ENCODE measurements around the gene MYPOP.
"Not testable (repeated sequence)": the region's sequence is repeated elsewhere in the genome, so short reads cannot be mapped to it uniquely, and the experiment has no call there.

Gene MYPOP

GRCh38 chr19:45906221-45906620 lies 3.8 kb upstream of the MYPOP start:
- Histone ChIP-seq H3K27ac (ENCODE audit: low read depth, low read length) (no peak overlapping the region), H3K36me3 (ENCODE audit: control insufficient read depth, insufficient read depth, low read length) (no peaks in the 10 kb centered on the region)

GRCh38 chr19:45905011-45905410 lies 2.6 kb upstream of the MYPOP start:
- no peak overlapping the region for H3K4me3 ChIP-seq (ENCODE audit: low read depth, low read length)
- no peak overlapping the region for H3K9ac ChIP-seq (ENCODE audit: low read length)
- no peaks in the 10 kb centered on the region for H3K9me3 ChIP-seq (ENCODE audit: control insufficient read depth, insufficient read depth, low read depth, low read length)
- H3K4me1 ChIP-seq (ENCODE audit: control insufficient read depth, insufficient read depth, low read length): no peaks in the 10 kb centered on the region
- H3K36me3 ChIP-seq (ENCODE audit: control insufficient read depth, insufficient read depth, low read length): no peaks in the 10 kb centered on the region
- no peak overlapping the region for H3K27ac ChIP-seq (ENCODE audit: low read depth, low read length)
- H3K27me3 ChIP-seq (ENCODE audit: control insufficient read depth, insufficient read depth, low read length): peaks cover 18% of the 10 kb centered on the region

More at GRCh38 chr19:45906221-45906620, 3.8 kb upstream of the MYPOP start:
- H3K4me1 ChIP-seq (ENCODE audit: control insufficient read depth, insufficient read depth, low read length): no peaks in the 10 kb centered on the region
- no peaks in the 10 kb centered on the region for H3K9me3 ChIP-seq (ENCODE audit: control insufficient read depth, insufficient read depth, low read depth, low read length)
- no peak overlapping the region for H3K4me3 ChIP-seq (ENCODE audit: low read depth, low read length)
- H3K9ac ChIP-seq (ENCODE audit: low read length): no peak overlapping the region
- peaks cover 9% of the 10 kb centered on the region for H3K27me3 ChIP-seq (ENCODE audit: control insufficient read depth, insufficient read depth, low read length)

- H3K27me3 ChIP-seq (ENCODE audit: control insufficient read depth, insufficient read depth, low read length): peaks cover 18% of the 10 kb centered on the region
- H3K4me3 ChIP-seq (ENCODE audit: low read depth, low read length): peak overlapping the region; percentile 81
- no peaks in the 10 kb centered on the region for H3K4me1 ChIP-seq (ENCODE audit: control insufficient read depth, insufficient read depth, low read length)
- peaks cover 10% of the 10 kb centered on the region; the same call in 1 of the 2 replicates for H3K36me3 ChIP-seq (ENCODE audit: control insufficient read depth, insufficient read depth, low read length)
- peak overlapping the region; percentile 29 for H3K9ac ChIP-seq (ENCODE audit: low read length)
- no peak overlapping the region for H3K27ac ChIP-seq (ENCODE audit: low read depth, low read length)
- no peaks in the 10 kb centered on the region for H3K9me3 ChIP-seq (ENCODE audit: control insufficient read depth, insufficient read depth, low read depth, low read length)
Measured at GRCh38 chr19:45902651-45903625, 525 bp upstream of the MYPOP start.

GRCh38 chr19:45901432-45901911 lies 941 bp downstream of the MYPOP start:
- Histone ChIP-seq H3K27ac (ENCODE audit: low read depth, low read length) (no peak overlapping the region), H3K27me3 (ENCODE audit: control insufficient read depth, insufficient read depth, low read length) (peaks cover 18% of the 10 kb centered on the region), H3K9me3 (ENCODE audit: control insufficient read depth, insufficient read depth, low read depth, low read length) (no peaks in the 10 kb centered on the region), H3K4me3 (ENCODE audit: low read depth, low read length) (peak overlapping the region; percentile 93), H3K4me1 (ENCODE audit: control insufficient read depth, insufficient read depth, low read length) (no peaks in the 10 kb centered on the region), H3K36me3 (ENCODE audit: control insufficient read depth, insufficient read depth, low read length) (peaks cover 12% of the 10 kb centered on the region; the same call in 1 of the 2 replicates), H3K9ac (ENCODE audit: low read length) (peak overlapping the region; percentile 43)

- H3K4me1 ChIP-seq (ENCODE audit: control insufficient read depth, insufficient read depth, low read length): no peaks in the 10 kb centered on the region
- H3K27me3 ChIP-seq (ENCODE audit: control insufficient read depth, insufficient read depth, low read length): peaks cover 18% of the 10 kb centered on the region
- no peaks in the 10 kb centered on the region for H3K9me3 ChIP-seq (ENCODE audit: control insufficient read depth, insufficient read depth, low read depth, low read length)
- peak overlapping the region; percentile 93 for H3K4me3 ChIP-seq (ENCODE audit: low read depth, low read length)
- no peak overlapping the region for H3K27ac ChIP-seq (ENCODE audit: low read depth, low read length)
- H3K36me3 ChIP-seq (ENCODE audit: control insufficient read depth, insufficient read depth, low read length): peaks cover 12% of the 10 kb centered on the region; the same call in 1 of the 2 replicates
- H3K9ac ChIP-seq (ENCODE audit: low read length): no peak overlapping the region
Measured at GRCh38 chr19:45900738-45901431, 1.5 kb downstream of the MYPOP start.

GRCh38 chr19:45899919-45900589 lies 2.4 kb downstream of the MYPOP start:
- Histone ChIP-seq H3K27ac (ENCODE audit: low read depth, low read length) (no peak overlapping the region), H3K9ac (ENCODE audit: low read length) (no peak overlapping the region), H3K4me3 (ENCODE audit: low read depth, low read length) (no peak overlapping the region), H3K4me1 (ENCODE audit: control insufficient read depth, insufficient read depth, low read length) (no peaks in the 10 kb centered on the region), H3K27me3 (ENCODE audit: control insufficient read depth, insufficient read depth, low read length) (peaks cover 18% of the 10 kb centered on the region), H3K36me3 (ENCODE audit: control insufficient read depth, insufficient read depth, low read length) (peaks cover 16% of the 10 kb centered on the region; the same call in 1 of the 2 replicates), H3K9me3 (ENCODE audit: control insufficient read depth, insufficient read depth, low read depth, low read length) (no peaks in the 10 kb centered on the region)

GRCh38 chr19:45899253-45899652 lies 3.2 kb downstream of the MYPOP start:
- Histone ChIP-seq H3K27me3 (ENCODE audit: control insufficient read depth, insufficient read depth, low read length) (peaks cover 18% of the 10 kb centered on the region), H3K9ac (ENCODE audit: low read length) (no peak overlapping the region), H3K4me3 (ENCODE audit: low read depth, low read length) (no peak overlapping the region), H3K4me1 (ENCODE audit: control insufficient read depth, insufficient read depth, low read length) (no peaks in the 10 kb centered on the region), H3K27ac (ENCODE audit: low read depth, low read length) (no peak overlapping the region), H3K36me3 (ENCODE audit: control insufficient read depth, insufficient read depth, low read length) (peaks cover 16% of the 10 kb centered on the region; the same call in 1 of the 2 replicates), H3K9me3 (ENCODE audit: control insufficient read depth, insufficient read depth, low read depth, low read length) (no peaks in the 10 kb centered on the region)

GRCh38 chr19:45897261-45897812 lies 5.1 kb downstream of the MYPOP start:
- Histone ChIP-seq H3K36me3 (ENCODE audit: control insufficient read depth, insufficient read depth, low read length) (peaks cover 16% of the 10 kb centered on the region; the same call in 1 of the 2 replicates), H3K27me3 (ENCODE audit: control insufficient read depth, insufficient read depth, low read length) (peaks cover 18% of the 10 kb centered on the region), H3K4me3 (ENCODE audit: low read depth, low read length) (no peak overlapping the region), H3K27ac (ENCODE audit: low read depth, low read length) (no peak overlapping the region), H3K9me3 (ENCODE audit: control insufficient read depth, insufficient read depth, low read depth, low read length) (no peaks in the 10 kb centered on the region), H3K9ac (ENCODE audit: low read length) (no peak overlapping the region), H3K4me1 (ENCODE audit: control insufficient read depth, insufficient read depth, low read length) (no peaks in the 10 kb centered on the region)

- not testable (repeated sequence) for H3K27me3 ChIP-seq (ENCODE audit: control insufficient read depth, insufficient read depth, low read length); H3K9me3 ChIP-seq (ENCODE audit: control insufficient read depth, insufficient read depth, low read depth, low read length); H3K9ac ChIP-seq (ENCODE audit: low read length); H3K4me3 ChIP-seq (ENCODE audit: low read depth, low read length); H3K4me1 ChIP-seq (ENCODE audit: control insufficient read depth, insufficient read depth, low read length); H3K27ac ChIP-seq (ENCODE audit: low read depth, low read length)
- H3K36me3 ChIP-seq (ENCODE audit: control insufficient read depth, insufficient read depth, low read length): peaks cover 16% of the 10 kb centered on the region; the same call in 1 of the 2 replicates
Measured at GRCh38 chr19:45895983-45896599, 6.3 kb downstream of the MYPOP start.

GRCh38 chr19:45895519-45895972 lies 6.9 kb downstream of the MYPOP start:
- Histone ChIP-seq H3K9ac (ENCODE audit: low read length) (no peak overlapping the region), H3K27ac (ENCODE audit: low read depth, low read length) (no peak overlapping the region)

More at GRCh38 chr19:45895519-45895972, 6.9 kb downstream of the MYPOP start:
- Histone ChIP-seq H3K36me3 (ENCODE audit: control insufficient read depth, insufficient read depth, low read length) (peaks cover 16% of the 10 kb centered on the region; the same call in 1 of the 2 replicates), H3K4me3 (ENCODE audit: low read depth, low read length) (no peak overlapping the region), H3K4me1 (ENCODE audit: control insufficient read depth, insufficient read depth, low read length) (no peaks in the 10 kb centered on the region), H3K9me3 (ENCODE audit: control insufficient read depth, insufficient read depth, low read depth, low read length) (no peaks in the 10 kb centered on the region), H3K27me3 (ENCODE audit: control insufficient read depth, insufficient read depth, low read length) (peaks cover 2% of the 10 kb centered on the region)
